Prostate gland (tissue), 2 donors: Measurements from ENCODE around the gene TAX1BP3. TPM values are rescaled to one million over a fixed set of nuclear protein-coding genes. Genes with fewer than 3 reads are reported as not detected.

ENCODE experiments used
- DNase-seq: peaks from one replicate; pipeline ENCODE4 v3.0.0-alpha.2; 2019; ENCODE audit warnings: low spot score
- H3K27ac ChIP-seq, 2 donors: fragments of 200-600 bp; sonication (generic); 2 replicates each; pipeline ENCODE4 v1.5.1; 2017 to 2019
- H3K27me3 ChIP-seq: fragments of 200-600 bp; sonication (generic); replicated peaks from 2 replicates; pipeline ENCODE4 v1.5.1; 2019; ENCODE audit not compliant: insufficient read depth
- H3K36me3 ChIP-seq, 2 donors: fragments of 200-600 bp; sonication (generic); 1 replicate in 1 of 2; 2 replicates in 1 of 2; pipeline versions ENCODE4 v1.5.1 to v1.8.1; 2017 to 2019
- H3K4me1 ChIP-seq: fragments of 200-600 bp; sonication (generic); replicated peaks from 2 replicates; pipeline ENCODE4 v1.5.1; 2019
- H3K4me3 ChIP-seq, 2 donors: fragments of 200-600 bp; sonication (generic); 2 replicates each; pipeline ENCODE4 v1.5.1; 2017 to 2019
- H3K9me3 ChIP-seq: fragments of 200-600 bp; sonication (generic); 2 replicates; pipeline ENCODE4 v1.5.1; 2017
- CTCF ChIP-seq, 4 experiments: fragments of 200-600 bp in 2 of 4; fragments of 450-650 bp in 2 of 4; sonication (generic) in 2 of 4; IDR thresholded peaks; 1 replicate in 3 of 4; 2 replicates in 1 of 4; pipeline ENCODE4 v1.5.1; 2016 to 2019; ENCODE audit warnings: antibody characterized with exemption in 4 of 4, mild to moderate bottlenecking in 2 of 4, moderate library complexity in 2 of 4
- POLR2A ChIP-seq: fragments of 450-650 bp; IDR thresholded peaks from one replicate; pipeline ENCODE4 v1.6.1; 2016; ENCODE audit warnings: antibody characterized with exemption, mild to moderate bottlenecking
- POLR2AphosphoS5 ChIP-seq: sonication (generic); formaldehyde crosslinking; IDR thresholded peaks from one replicate; pipeline ENCODE4 v1.6.1; 2017; ENCODE audit warnings: antibody characterized with exemption
- WGBS: methylation state at CpG from one replicate; pipeline ENCODE4 v1.1.5; 2018; 5-methylcytosine and 5-hydroxymethylcytosine counted together
- intact Hi-C: fragments of 100-400 bp; cut with DNase I; formaldehyde crosslinking; loops from one replicate; pipeline ENCODE4 v1.14.2; 2022
- total RNA-seq, 2 donors: library from RNA; depleted of rRNA; stranded (reverse); fragments of >200 nt; gene quantifications; one replicate each; pipeline ENCODE4 v1.1.0, GENCODE V29; 2016

The TAX1BP3 gene
- total RNA-seq, result 100 to 1,000 TPM; 171 to 270 TPM

GRCh38 chr17:3668279-3669084, at the start of gene TAX1BP3, which contains the start of gene EMC6:
Gene TAX1BP3, minus strand, starts transcription at chr17:3668578. Its CDS starts 52 bp downstream, at chr17:3668526.
Gene EMC6, plus strand, starts transcription at chr17:3668812. Its CDS starts 335 bp downstream, at chr17:3669147.
- no peaks in the 10 kb centered on the region for H3K9me3 ChIP-seq
- WGBS, result 1% methylated on average over 45 of the region's 89 CpGs
- intact Hi-C loops, result loop anchor here (1.0 to 2.0 kb wide), 2 partner anchors 32 to 54 kb away; partner anchors contain the start of genes CTNS, HASPIN and SHPK
- H3K4me3 ChIP-seq, result peak within 1 kb of the TSS; percentile 83 to 90
- TF ChIP-seq POLR2AphosphoS5 (peak; percentile 97), POLR2A (peak; percentile 95), CTCF (IDR thresholded peaks at IDR 0.05) (peak in 1 of 4 experiments; percentile 9)
- H3K4me1 ChIP-seq, result peaks cover 13% of the 10 kb centered on the region
- H3K27me3 ChIP-seq, result no peaks in the 10 kb centered on the region
- peaks cover 0 to under 1% of the 10 kb centered on the region in 2 donors for H3K36me3 ChIP-seq
- DNase-seq, result peak; percentile 98
- peak within 1 kb of the TSS; percentile 92 to 95 for H3K27ac ChIP-seq

- intact Hi-C loops, result no loop called here
- Histone ChIP-seq H3K27ac (no peak overlapping the region), H3K27me3 (no peaks in the 10 kb centered on the region), H3K36me3 (peaks cover 0 to 6% of the 10 kb centered on the region in 2 donors), H3K4me1 (no peaks in the 10 kb centered on the region), H3K9me3 (no peaks in the 10 kb centered on the region), H3K4me3 (no peak overlapping the region)
- 96% methylated on average over 8 of the region's 8 CpGs for WGBS
- TF ChIP-seq POLR2A, result no peak
- TF ChIP-seq POLR2AphosphoS5, result no peak
- no peak for TF ChIP-seq CTCF (IDR thresholded peaks at IDR 0.05)
- no peak for DNase-seq
Observed at GRCh38 chr17:3715296-3715695, 46.9 kb upstream of the TAX1BP3 start.

GRCh38 chr17:3712811-3713463, 44.6 kb upstream of the TAX1BP3 start:
- peaks cover 0 to 6% of the 10 kb centered on the region in 2 donors for H3K36me3 ChIP-seq
- no peaks in the 10 kb centered on the region for H3K4me1 ChIP-seq
- 83% methylated on average over 13 of the region's 13 CpGs for WGBS
- TF ChIP-seq POLR2A (no peak), POLR2AphosphoS5 (no peak), CTCF (IDR thresholded peaks at IDR 0.05) (no peak)
- no peak overlapping the region for H3K4me3 ChIP-seq
- H3K27ac ChIP-seq, result no peak overlapping the region
- no peaks in the 10 kb centered on the region for H3K27me3 ChIP-seq
- intact Hi-C loops, result no loop called here
- H3K9me3 ChIP-seq, result no peaks in the 10 kb centered on the region
- no peak for DNase-seq

GRCh38 chr17:3710951-3711383, 42.6 kb upstream of the TAX1BP3 start:
- no peak for DNase-seq
- WGBS, result 63% methylated on average over 5 of the region's 5 CpGs
- intact Hi-C loops, result no loop called here

More at GRCh38 chr17:3710951-3711383, 42.6 kb upstream of the TAX1BP3 start:
- H3K4me1 ChIP-seq, result no peaks in the 10 kb centered on the region
- no peaks in the 10 kb centered on the region for H3K9me3 ChIP-seq
- H3K36me3 ChIP-seq, result peaks cover 0 to 6% of the 10 kb centered on the region in 2 donors
- no peak overlapping the region for H3K27ac ChIP-seq
- no peak overlapping the region for H3K4me3 ChIP-seq
- no peak for TF ChIP-seq CTCF (IDR thresholded peaks at IDR 0.05)
- no peak for TF ChIP-seq POLR2A
- TF ChIP-seq POLR2AphosphoS5, result no peak
- no peaks in the 10 kb centered on the region for H3K27me3 ChIP-seq
